Embryonic facial prominence (tissue), 1 donor: ENCODE results near the gene CCDC40.
"Not testable (repeated sequence)": the region's sequence is repeated elsewhere in the genome, so short reads cannot be mapped to it uniquely, and the experiment has no call there.

Source experiments
- DNase-seq: peaks from one replicate; pipeline ENCODE4 v3.0.0-alpha.2; 2016; ENCODE audit errors: extremely low spot score

Gene CCDC40, protein sequence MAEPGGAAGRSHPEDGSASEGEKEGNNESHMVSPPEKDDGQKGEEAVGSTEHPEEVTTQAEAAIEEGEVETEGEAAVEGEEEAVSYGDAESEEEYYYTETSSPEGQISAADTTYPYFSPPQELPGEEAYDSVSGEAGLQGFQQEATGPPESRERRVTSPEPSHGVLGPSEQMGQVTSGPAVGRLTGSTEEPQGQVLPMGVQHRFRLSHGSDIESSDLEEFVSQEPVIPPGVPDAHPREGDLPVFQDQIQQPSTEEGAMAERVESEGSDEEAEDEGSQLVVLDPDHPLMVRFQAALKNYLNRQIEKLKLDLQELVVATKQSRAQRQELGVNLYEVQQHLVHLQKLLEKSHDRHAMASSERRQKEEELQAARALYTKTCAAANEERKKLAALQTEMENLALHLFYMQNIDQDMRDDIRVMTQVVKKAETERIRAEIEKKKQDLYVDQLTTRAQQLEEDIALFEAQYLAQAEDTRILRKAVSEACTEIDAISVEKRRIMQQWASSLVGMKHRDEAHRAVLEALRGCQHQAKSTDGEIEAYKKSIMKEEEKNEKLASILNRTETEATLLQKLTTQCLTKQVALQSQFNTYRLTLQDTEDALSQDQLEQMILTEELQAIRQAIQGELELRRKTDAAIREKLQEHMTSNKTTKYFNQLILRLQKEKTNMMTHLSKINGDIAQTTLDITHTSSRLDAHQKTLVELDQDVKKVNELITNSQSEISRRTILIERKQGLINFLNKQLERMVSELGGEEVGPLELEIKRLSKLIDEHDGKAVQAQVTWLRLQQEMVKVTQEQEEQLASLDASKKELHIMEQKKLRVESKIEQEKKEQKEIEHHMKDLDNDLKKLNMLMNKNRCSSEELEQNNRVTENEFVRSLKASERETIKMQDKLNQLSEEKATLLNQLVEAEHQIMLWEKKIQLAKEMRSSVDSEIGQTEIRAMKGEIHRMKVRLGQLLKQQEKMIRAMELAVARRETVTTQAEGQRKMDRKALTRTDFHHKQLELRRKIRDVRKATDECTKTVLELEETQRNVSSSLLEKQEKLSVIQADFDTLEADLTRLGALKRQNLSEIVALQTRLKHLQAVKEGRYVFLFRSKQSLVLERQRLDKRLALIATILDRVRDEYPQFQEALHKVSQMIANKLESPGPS

GRCh38 chr17:80035937-80036714 is at the start of gene CCDC40:
Gene CCDC40, plus strand, starts transcription at chr17:80036642. Its CDS starts 21 bp downstream, at chr17:80036663.
- DNase-seq, result peak; percentile 68

DNA sequence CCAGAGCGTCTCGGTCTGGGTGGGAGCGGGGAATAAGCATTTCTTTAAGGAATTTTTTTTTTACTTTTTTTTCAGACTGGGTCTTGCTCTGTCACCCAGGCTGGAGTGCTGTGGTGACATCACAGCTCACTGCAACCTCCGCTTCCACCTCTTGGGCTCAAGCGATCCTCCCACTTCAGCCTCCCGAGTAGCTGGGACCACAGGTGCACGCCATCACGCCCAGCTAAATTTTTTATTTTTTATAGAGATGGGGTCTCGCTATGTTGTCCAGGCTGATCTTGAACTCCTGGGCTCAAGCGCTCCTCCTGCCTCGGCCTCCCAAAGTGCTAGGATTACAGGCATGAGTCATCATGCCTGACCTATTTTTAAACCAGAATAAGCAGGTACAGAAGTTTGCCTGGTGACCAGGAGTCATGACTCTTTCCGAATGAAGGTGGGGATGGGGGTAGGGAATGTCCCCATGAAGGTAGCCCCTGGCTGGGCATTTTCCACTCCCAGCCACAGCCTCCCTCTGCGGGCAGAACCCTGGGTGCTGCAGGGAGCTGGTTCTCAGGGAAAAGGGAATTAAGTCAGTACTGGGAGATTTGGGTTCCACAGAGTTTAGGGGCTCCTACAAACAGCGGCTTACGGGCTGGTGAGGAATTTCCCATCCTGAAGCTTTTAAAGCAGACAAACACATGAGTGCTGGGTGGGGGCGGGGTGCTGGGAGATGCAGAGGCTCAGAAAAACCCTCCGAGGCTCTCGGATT is 49.1 kb upstream of the CCDC40 start:
- no peak for DNase-seq

DNA sequence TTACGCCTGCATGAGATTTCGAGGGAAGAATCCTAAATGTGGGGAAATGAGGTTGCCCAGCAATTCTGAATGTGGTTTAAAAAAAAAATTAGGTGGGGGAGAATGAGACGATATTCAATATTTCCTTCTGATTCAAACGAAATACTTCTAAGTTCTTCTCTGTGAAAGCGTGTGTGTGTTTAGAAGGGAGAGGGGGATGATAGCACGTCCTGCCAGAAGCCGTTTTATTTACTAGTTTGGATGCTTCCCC is 48.6 kb upstream of the CCDC40 start:
- no peak for DNase-seq

- DNase-seq, result no peak
Observed at GRCh38 chr17:79988185-79988971, 48.1 kb upstream of the CCDC40 start.

GRCh38 chr17:79989106-79989835 is 47.2 kb upstream of the CCDC40 start:
- no peak for DNase-seq

GRCh38 chr17:79990051-79990592 is 46.3 kb upstream of the CCDC40 start:
- DNase-seq, result no peak

GRCh38 chr17:79990704-79991103 is 45.7 kb upstream of the CCDC40 start:
- no peak for DNase-seq

- DNase-seq, result peak; percentile 65
Observed at GRCh38 chr17:79991140-79991923, 45.1 kb upstream of the CCDC40 start.

GRCh38 chr17:79991924-79992648 is 44.4 kb upstream of the CCDC40 start:
- no peak for DNase-seq

GRCh38 chr17:79992649-79993389 is 43.6 kb upstream of the CCDC40 start:
- no peak for DNase-seq

- DNase-seq, result peak; percentile 42
Observed at GRCh38 chr17:79993390-79994227, 42.8 kb upstream of the CCDC40 start.

DNA sequence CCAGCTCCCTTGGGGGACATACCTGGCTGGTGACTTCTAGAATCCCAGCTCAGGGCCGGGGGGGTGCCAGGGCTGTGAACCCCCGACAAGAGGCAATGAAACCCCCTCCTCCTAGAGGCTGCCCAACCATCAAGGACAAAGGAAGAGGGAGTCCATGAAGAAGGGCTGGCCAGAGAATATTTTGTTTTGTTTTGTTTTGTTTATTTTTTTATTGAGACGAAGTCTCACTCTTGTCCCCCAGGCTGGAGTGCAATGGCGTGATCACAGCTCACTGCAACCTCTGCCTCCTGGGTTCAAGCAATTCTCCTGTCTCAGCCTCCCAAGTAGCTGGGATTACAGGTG is 42.2 kb upstream of the CCDC40 start:
- DNase-seq, result not testable (repeated sequence)

DNA sequence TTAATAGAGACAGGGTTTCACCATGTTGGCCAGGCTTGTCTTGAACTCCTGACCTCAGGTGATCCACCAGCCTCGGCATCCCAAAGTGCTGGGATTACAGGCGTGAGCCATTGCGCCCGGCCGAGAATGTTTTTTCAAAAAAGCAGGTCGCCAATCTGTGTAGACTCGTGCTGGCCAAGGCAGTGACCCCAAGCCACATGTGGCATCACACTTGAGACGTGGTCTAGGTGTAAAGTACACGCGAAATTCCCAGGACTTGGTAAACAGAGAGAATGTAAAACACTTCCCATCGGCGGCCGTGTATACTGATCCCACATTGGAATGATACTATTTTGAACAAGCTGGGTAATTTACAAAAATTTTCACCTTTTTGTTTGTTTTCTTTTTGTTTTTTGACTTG is 41.8 kb upstream of the CCDC40 start:
- no peak for DNase-seq

GRCh38 chr17:79995696-79996095 is 40.7 kb upstream of the CCDC40 start:
- DNase-seq, result no peak

DNA sequence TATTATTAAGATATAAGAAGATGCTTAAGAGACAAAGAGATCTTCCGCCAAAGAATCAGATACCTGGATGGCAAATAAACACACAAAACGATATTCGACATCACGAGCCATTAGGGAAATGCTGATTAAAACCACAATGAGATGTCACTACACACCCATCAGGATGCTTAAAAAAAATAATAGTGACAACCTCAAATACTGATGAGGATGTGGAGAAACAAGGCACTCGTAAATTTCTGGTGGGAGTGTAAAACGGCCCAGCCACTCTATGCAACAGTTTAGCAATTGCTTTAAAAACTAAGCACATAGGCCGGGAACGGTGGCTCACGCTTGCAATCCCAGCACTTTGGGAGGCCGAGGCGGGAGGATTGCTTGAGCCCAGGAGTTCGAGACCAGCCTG is 40.2 kb upstream of the CCDC40 start:
- DNase-seq, result no peak

GRCh38 chr17:79997011-79997660 is 39.3 kb upstream of the CCDC40 start:
- DNase-seq, result no peak
